ENCODE data around the gene SLC25A31.
A peak's percentile ranks its signal among the peaks of the same experiment; 100 is the strongest.

Gene SLC25A31

DNA sequence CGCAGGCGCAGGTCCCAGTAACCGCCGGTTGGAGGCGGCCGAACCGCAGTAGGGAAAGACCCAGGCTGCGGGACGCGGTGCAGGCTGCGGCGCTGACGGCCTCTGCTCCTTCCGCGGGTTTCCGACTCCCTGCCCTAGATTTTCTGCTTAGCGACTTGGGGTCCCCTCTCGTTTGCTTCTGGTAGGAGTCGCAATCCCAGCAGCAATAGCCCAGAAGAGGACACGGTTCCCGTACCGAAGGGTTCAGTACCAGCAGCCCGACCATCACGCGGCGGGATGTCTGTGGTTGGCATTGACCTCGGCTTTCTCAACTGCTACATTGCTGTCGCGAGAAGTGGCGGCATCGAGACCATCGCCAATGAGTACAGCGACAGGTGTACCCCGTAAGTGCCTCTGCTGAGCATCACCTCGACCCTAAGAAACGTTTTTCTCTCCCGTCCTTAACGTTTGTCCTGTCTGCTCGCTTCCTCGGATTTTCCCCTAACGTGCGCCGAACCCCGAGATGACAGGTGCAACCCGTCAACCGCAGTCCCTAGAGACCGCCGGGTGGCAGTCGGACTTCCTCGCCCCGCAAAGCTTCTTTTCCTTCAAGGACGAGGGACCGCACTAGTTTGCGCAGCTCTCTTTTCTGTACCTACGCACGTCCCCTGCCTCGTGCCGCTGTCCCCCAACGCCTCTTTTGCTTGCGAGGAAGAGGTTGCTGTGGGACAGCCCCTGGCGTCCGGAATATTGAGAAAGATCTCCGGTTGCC lies 52.2 kb downstream of the SLC25A31 start, which contains the start of gene HSPA4L:
Gene HSPA4L, plus strand, starts transcription at position 48 of the 751 bp plus-strand sequence. Its CDS starts 229 bp downstream, at position 277.
- Mint-ChIP-seq H3K36me3 (ENCODE audit: insufficient read depth) (no peaks in the 10 kb centered on the region), H3K27ac (peak within 1 kb of the TSS; percentile 59 to 70), H3K4me1 (ENCODE audit: low read depth in 2 of 2) (peaks cover 15 to 20% of the 10 kb centered on the region in 2 donors), H3K27me3 (peaks cover 57 to 67% of the 10 kb centered on the region in 2 donors), H3K9me3 (peaks cover 0 to 1% of the 10 kb centered on the region in 2 donors), H3K4me3 (peak within 1 kb of the TSS; percentile 85 to 86)
- ATAC-seq (replicated peaks) (peak; percentile 68), DNase-seq (peak in 2 of 3 experiments; percentile 0 to 8)

DNA sequence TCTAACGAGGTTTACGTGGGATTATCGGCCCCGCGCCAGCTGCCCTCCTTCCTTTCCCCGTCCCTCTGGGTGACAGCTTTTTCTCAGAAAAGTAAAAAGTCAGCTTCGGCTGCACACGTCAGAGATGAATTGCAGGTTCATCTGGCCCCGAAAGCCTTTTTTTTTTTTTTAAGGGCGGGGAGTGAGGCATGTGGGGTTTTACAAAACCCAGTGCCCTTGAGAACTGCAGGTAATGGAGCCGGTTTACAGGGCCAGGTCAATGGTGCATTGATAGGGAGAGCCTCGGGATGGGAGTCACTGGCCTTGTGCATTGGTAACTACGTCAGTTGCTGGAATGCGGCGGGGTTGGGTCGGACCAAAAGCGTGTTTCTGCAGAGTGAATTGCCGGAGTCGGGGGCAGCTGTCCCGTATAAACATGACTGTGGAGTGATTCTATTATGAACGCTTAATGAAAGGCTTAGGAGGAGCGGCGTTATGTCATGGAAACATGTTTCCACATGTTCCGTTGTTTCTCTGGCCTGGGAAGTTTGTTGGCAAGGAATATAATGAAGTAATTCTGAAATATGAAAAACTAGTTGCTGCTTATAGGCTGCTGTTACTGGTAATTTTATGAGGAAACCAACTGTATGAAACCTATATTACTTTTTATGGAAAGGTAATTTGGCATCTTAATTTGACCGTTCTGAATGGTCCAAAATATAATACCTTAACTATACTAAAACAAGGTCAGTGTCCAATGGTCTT lies 53.0 kb downstream of the SLC25A31 start:
- H3K4me1 Mint-ChIP-seq (ENCODE audit: low read depth in 2 of 2), result peaks cover 15 to 20% of the 10 kb centered on the region in 2 donors
- H3K9me3 Mint-ChIP-seq, result peaks cover 0 to 1% of the 10 kb centered on the region in 2 donors
- H3K27me3 Mint-ChIP-seq, result peaks cover 50 to 60% of the 10 kb centered on the region in 2 donors
- peak overlapping the region; percentile 59 to 70 for H3K27ac Mint-ChIP-seq
- ATAC-seq (replicated peaks) (peak; percentile 25), DNase-seq (no peak)
- H3K4me3 Mint-ChIP-seq, result peak overlapping the region; percentile 85 to 86
- no peaks in the 10 kb centered on the region for H3K36me3 Mint-ChIP-seq (ENCODE audit: insufficient read depth)

DNA sequence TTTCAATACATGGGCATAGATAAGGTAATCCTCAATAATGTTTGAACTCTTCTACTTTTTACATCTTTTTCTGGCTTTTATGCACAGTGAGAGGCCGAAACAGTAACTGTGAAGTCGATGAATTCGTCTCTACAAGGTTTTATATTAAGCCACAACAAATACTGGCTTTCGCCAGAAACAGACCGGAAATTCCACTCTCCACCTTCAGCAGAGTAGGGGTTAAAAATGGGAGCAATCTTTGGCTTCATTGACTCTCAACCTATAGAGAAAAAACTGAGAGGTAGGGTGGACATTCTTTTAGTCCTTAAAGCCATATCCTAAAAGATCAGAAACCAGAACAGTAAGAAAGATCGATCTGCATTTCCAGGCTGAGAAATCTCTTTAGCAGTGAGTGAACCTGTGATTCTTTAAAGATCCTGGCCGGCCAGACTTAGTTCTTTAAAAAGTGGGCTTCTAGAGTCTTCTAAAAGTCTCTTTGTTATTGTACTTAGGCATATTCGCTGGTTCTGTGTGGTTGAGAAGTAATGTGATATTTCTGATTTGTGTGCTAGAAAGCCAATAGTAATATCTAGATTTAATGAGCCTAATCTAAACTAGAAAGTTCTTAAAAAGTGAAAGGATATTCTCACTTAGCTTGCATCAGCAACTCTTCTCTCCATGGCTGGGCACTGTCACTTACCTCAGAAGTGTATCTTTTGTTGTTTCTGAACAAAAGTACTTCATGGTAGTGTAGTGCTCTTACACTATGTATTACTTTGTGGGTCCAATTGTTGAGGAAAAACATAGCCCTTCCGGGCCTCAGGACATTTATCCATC lies 54.0 kb downstream of the SLC25A31 start:
- peaks cover 15 to 20% of the 10 kb centered on the region in 2 donors for H3K4me1 Mint-ChIP-seq (ENCODE audit: low read depth in 2 of 2)
- H3K9me3 Mint-ChIP-seq, result peaks cover 0 to 1% of the 10 kb centered on the region in 2 donors
- no peaks in the 10 kb centered on the region for H3K36me3 Mint-ChIP-seq (ENCODE audit: insufficient read depth)
- no peak overlapping the region for H3K4me3 Mint-ChIP-seq
- ATAC-seq (replicated peaks) (no peak), DNase-seq (no peak)
- no peak overlapping the region for H3K27ac Mint-ChIP-seq
- peaks cover 50 to 60% of the 10 kb centered on the region in 2 donors for H3K27me3 Mint-ChIP-seq

DNA sequence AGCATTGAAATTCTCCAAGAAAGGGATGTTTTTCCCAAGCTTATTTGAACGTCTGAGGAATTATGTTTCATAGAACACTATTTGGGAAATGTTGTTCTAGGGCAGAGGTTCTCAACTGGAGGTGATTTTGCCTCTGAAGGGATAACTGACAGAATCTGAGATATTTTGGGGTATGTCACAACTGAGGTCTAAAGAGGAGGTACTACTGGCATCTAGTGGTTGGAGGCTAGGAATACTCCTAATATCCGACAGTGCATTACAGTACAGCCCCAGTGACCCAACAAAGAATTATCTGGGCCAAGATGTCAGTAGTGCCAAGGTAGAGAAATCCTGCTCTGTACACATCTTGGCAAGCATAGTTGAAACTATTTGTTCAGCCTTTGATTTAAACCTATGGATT lies 58.3 kb downstream of the SLC25A31 start:
- no peaks in the 10 kb centered on the region for H3K9me3 Mint-ChIP-seq
- peaks cover 0 to under 1% of the 10 kb centered on the region in 2 donors for H3K4me1 Mint-ChIP-seq (ENCODE audit: low read depth in 2 of 2)
- H3K36me3 Mint-ChIP-seq (ENCODE audit: insufficient read depth), result no peaks in the 10 kb centered on the region
- H3K27me3 Mint-ChIP-seq, result peaks cover 22 to 37% of the 10 kb centered on the region in 2 donors
- DNase-seq, result no peak
- no peak for ATAC-seq (replicated peaks)
- H3K4me3 Mint-ChIP-seq, result no peak overlapping the region
- no peak overlapping the region for H3K27ac Mint-ChIP-seq

DNA sequence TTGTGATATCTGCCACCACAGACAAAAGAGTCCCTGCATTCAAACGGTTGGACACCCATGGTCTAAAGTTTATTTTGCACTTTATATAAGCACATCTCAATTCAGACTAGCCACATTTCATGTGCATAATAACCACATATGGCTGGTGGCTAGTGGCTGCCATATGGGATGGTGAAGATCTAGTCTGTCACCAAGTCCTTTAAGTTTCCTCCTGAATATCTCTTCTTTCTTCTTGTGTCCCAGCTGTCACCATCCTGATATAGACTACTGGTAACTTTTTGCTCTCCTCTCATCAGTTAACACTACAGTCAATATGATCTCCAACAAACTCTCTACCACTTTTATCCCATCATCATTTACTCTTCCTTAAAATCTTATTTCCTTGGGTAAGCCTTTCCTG lies 61.2 kb downstream of the SLC25A31 start:
- Mint-ChIP-seq H3K27ac (no peak overlapping the region), H3K4me1 (ENCODE audit: low read depth in 2 of 2) (no peaks in the 10 kb centered on the region), H3K4me3 (no peak overlapping the region), H3K9me3 (no peaks in the 10 kb centered on the region), H3K36me3 (ENCODE audit: insufficient read depth) (no peaks in the 10 kb centered on the region), H3K27me3 (peaks cover 32 to 35% of the 10 kb centered on the region in 2 donors)
- DNase-seq (no peak), ATAC-seq (replicated peaks) (no peak)

DNA sequence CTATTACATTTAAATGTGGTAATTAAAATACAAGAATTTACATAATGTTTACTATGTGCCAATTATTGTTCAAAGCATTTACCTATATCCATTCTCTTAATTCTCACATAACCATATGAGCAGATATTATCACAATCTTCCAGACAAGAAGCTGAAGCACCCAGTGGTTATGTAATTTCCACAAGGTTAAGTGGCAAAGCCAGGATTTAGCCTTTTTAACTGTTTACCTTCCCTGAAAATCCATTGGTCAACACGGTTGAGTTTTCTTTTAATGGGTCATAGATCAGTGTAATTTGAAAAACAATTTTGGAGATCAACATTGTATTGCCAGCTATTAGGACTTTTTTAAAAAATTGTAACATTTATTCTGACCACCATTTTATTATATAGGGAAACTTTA lies 63.3 kb downstream of the SLC25A31 start:
- Mint-ChIP-seq H3K27ac (no peak overlapping the region), H3K4me1 (ENCODE audit: low read depth in 2 of 2) (no peaks in the 10 kb centered on the region), H3K4me3 (no peak overlapping the region), H3K36me3 (ENCODE audit: insufficient read depth) (peaks cover 2% of the 10 kb centered on the region), H3K9me3 (no peaks in the 10 kb centered on the region), H3K27me3 (peaks cover 28 to 32% of the 10 kb centered on the region in 2 donors)
- no peak for ATAC-seq (replicated peaks)
- no peak for DNase-seq

DNA sequence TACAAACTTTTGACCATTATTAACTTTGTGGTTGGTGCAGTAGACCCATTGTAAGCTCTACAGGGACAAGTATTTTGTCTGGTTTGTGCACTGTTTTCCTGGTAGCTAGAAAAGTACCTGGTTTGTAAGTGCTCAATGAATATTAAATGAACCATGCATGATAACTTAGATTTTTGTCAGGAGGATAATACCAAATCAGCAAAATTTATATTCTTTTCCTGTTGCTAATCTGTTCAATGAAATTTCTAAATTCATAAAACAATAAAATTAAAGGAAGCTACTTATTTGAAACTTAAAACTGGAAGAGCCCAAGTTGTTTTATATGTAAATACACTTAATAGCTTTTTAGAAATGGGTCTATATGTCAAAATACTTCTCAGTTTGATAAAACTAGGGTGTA lies 69.5 kb downstream of the SLC25A31 start:
- Mint-ChIP-seq H3K27me3 (peaks cover 31% of the 10 kb centered on the region in 2 donors), H3K4me3 (no peak overlapping the region), H3K9me3 (no peaks in the 10 kb centered on the region), H3K4me1 (ENCODE audit: low read depth in 2 of 2) (no peaks in the 10 kb centered on the region), H3K27ac (no peak overlapping the region), H3K36me3 (ENCODE audit: insufficient read depth) (peaks cover 2% of the 10 kb centered on the region)
- DNase-seq (no peak), ATAC-seq (replicated peaks) (no peak)

DNA sequence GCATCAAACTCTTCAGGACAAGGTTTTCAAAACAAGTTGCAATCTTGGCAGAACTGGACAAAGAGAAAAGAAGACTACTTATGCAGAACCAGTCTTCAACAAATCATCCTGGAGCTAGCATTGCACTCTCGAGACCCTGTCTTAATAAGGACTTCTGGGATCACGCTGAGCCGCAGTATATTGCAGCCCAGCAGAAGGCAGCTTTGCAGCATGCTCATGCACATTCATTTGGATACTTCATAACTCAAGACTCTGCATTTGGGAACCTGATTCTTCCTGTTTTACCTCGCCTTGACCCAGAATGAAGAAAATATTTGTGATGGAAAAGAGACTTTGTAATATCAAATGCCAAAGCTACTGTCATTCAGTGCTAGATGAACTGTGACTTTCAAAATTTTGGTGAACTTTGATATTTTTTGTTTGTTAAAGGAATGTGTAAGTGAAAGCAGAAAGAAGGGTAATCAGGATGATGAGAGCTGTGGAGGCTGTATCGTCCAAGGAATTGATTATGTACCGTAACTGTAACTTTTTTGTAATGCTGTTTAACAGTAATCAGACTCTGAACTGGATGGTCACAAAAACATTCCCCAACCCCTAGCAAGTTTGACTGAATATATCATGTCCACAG lies 79.1 kb downstream of the SLC25A31 start:
- peaks cover under 1 to 1% of the 10 kb centered on the region in 2 donors for H3K27me3 Mint-ChIP-seq
- no peak for ATAC-seq (replicated peaks)
- no peaks in the 10 kb centered on the region for H3K9me3 Mint-ChIP-seq
- H3K4me1 Mint-ChIP-seq (ENCODE audit: low read depth in 2 of 2), result no peaks in the 10 kb centered on the region
- DNase-seq, result no peak
- no peak overlapping the region for H3K27ac Mint-ChIP-seq
- no peaks in the 10 kb centered on the region for H3K36me3 Mint-ChIP-seq (ENCODE audit: insufficient read depth)
- H3K4me3 Mint-ChIP-seq, result no peak overlapping the region

DNA sequence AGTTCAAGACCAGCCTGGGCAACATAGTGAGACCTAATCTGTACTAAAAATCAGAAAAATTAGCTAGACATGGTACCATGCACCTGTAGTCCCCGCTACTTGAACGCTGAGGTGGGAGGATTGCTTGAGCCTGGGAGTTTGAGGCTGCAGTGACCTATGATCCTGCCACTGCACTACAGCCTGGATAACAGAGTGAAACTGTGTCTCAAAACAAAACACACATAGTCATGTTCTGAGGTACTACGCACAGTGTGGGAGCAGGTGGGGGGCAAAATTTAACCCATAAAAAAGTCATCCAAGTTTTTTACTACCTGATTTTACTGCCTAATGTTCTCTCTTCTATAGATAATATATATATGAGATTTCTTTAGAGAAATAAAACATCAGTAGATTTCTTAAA lies 80.4 kb downstream of the SLC25A31 start:
- ATAC-seq (replicated peaks), result no peak
- H3K4me3 Mint-ChIP-seq, result no peak overlapping the region
- no peaks in the 10 kb centered on the region for H3K36me3 Mint-ChIP-seq (ENCODE audit: insufficient read depth)
- H3K9me3 Mint-ChIP-seq, result no peaks in the 10 kb centered on the region
- H3K27ac Mint-ChIP-seq, result no peak overlapping the region
- no peak for DNase-seq
- H3K27me3 Mint-ChIP-seq, result peaks cover 0 to 1% of the 10 kb centered on the region in 2 donors
- H3K4me1 Mint-ChIP-seq (ENCODE audit: low read depth in 2 of 2), result no peaks in the 10 kb centered on the region

DNA sequence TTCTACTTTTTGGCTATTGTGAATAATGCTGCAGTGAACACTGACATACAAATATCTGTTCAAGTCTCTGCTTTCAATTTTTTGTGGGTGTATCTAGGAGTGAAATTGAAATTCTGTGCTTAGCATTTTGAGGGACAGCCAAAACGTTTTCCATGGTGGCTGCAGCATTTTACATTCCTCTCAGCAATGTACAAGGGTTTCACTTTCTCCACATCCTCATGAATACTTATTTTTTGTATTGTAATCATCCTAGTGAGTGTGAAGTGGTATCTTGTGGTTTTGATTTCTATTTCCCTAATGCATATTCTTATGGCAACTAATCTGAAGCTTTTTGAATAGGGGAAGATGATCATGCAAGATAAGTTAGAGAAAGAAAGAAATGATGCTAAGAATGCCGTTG lies 92.2 kb downstream of the SLC25A31 start:
- Mint-ChIP-seq H3K27me3 (peaks cover 18 to 27% of the 10 kb centered on the region in 2 donors), H3K4me1 (ENCODE audit: low read depth in 2 of 2) (no peaks in the 10 kb centered on the region), H3K27ac (no peak overlapping the region), H3K36me3 (ENCODE audit: insufficient read depth) (no peaks in the 10 kb centered on the region), H3K4me3 (no peak overlapping the region), H3K9me3 (no peaks in the 10 kb centered on the region)
- DNase-seq (no peak), ATAC-seq (replicated peaks) (no peak)
